ENCODE measurements around the gene NUP62.
A peak's percentile ranks its signal among the peaks of the same experiment; 100 is the strongest.

The NUP62 gene

DNA sequence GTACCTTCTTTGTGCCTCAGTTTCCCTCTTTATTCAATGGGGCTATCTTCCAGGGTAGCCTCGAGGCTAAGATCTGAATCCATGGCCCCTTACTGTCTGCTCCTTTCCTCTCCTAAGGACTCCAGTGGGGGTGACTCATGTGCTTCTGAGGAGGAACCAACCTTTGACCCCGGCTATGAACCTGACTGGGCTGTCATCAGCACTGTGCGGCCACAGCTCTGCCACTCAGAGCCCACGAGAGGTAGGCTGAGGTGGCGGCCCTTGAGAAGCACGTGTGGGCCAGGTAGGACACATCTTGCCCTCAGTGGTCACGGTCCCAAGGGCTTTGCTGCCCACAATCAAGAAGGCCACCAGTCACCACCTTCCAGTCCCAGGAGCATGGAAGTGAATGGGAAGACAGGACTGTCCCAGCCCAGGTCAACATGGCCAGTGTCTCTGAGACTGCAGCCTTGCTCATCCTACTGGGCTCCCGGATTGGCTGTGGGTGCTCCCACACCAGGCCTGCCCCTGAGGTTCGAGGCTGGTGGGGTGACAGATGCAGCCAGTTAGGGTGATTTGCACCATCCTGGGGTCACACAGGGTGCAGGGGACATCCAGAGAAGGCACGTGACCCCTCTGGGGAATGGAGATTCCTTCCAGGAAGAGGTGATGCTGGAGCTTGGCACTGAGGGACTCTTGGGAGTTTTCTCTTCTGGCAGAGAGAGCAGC lies 49.0 kb downstream of the NUP62 start:
- CTCF ChIA-PET, result no interaction called here
- no peak overlapping the region for H3K4me3 ChIP-seq (ENCODE audit: low read depth, low read length)
- TF ChIP-seq, protein P1, sequence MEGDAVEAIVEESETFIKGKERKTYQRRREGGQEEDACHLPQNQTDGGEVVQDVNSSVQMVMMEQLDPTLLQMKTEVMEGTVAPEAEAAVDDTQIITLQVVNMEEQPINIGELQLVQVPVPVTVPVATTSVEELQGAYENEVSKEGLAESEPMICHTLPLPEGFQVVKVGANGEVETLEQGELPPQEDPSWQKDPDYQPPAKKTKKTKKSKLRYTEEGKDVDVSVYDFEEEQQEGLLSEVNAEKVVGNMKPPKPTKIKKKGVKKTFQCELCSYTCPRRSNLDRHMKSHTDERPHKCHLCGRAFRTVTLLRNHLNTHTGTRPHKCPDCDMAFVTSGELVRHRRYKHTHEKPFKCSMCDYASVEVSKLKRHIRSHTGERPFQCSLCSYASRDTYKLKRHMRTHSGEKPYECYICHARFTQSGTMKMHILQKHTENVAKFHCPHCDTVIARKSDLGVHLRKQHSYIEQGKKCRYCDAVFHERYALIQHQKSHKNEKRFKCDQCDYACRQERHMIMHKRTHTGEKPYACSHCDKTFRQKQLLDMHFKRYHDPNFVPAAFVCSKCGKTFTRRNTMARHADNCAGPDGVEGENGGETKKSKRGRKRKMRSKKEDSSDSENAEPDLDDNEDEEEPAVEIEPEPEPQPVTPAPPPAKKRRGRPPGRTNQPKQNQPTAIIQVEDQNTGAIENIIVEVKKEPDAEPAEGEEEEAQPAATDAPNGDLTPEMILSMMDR (IDR thresholded peaks at IDR 0.05; ENCODE audit: insufficient read depth, low read length, missing control alignments), result no peak
- POLR2A ChIA-PET, result interaction anchor here (0.6 kb wide), 1 partner anchor 32 kb away, joined by 4 read pairs; no protein-coding TSS in a partner anchor
- no peak for DNase-seq (ENCODE audit: low read depth, low spot score)

DNA sequence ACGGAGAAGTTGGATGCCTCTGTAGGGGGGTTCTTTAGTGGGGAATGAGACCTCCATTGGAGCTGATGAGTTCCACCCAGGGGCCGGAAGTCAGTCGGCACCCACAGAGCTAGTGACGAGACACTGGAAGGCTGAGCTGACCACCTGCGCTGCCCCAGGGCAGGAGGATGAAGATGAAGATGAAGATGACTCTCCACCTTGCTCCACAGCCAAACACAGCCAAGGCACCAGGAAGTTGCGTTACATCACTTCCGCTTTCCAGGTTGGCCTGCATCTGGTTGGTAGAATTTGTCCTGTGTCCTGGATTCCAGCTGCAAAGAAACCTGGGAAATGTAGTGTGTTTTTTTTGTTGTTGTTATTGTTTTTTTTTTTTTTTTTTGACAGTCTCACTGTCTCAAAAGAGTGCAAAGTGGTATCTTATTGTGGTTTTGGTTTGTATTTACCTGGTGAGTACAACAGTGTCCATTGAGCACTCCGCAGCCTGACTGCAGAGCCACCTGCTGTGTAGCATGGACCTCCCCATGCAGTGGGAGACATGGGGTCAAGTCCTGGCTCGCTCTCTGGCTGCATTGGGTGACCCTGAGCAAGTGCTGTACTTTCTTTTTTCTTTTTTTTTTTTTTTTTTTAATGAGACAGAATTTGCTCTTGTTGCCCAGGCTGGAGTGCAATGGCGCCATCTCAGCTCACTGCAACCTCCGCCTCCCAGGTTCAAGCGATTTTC lies 49.9 kb downstream of the NUP62 start:
- ChIA-PET POLR2A (no interaction called here), CTCF (interaction anchor here (1.1 kb wide), 1 partner anchor 11 kb away, joined by 4 read pairs; no protein-coding TSS in a partner anchor)
- no peak overlapping the region for H3K4me3 ChIP-seq (ENCODE audit: low read depth, low read length)
- TF ChIP-seq, protein P1 (IDR thresholded peaks at IDR 0.05; ENCODE audit: insufficient read depth, low read length, missing control alignments), result no peak
- no peak for DNase-seq (ENCODE audit: low read depth, low spot score)

DNA sequence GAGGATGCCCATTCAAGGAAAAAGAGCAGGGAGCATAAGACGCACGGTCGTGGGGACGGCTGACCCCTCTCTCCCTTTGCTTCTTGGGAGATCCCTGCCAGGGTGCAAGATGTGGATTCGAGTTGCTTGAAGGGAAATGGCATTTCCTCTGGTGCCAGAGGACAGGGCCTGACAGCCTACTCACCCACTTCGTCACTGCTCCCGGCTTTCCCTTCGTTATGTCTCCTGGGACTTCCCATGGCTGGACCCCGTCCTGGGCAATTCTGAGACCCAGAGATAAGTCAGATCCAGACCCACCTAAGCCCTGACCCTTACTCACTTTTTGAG lies 50.6 kb downstream of the NUP62 start:
- ChIA-PET POLR2A (no interaction called here), CTCF (interaction anchor here (1.1 kb wide), 1 partner anchor 12 kb away, joined by 4 read pairs; no protein-coding TSS in a partner anchor)
- H3K4me3 ChIP-seq (ENCODE audit: low read depth, low read length), result peak overlapping the region; percentile 96
- no peak for DNase-seq (ENCODE audit: low read depth, low spot score)
- TF ChIP-seq, protein P1 (IDR thresholded peaks at IDR 0.05; ENCODE audit: insufficient read depth, low read length, missing control alignments), result no peak

DNA sequence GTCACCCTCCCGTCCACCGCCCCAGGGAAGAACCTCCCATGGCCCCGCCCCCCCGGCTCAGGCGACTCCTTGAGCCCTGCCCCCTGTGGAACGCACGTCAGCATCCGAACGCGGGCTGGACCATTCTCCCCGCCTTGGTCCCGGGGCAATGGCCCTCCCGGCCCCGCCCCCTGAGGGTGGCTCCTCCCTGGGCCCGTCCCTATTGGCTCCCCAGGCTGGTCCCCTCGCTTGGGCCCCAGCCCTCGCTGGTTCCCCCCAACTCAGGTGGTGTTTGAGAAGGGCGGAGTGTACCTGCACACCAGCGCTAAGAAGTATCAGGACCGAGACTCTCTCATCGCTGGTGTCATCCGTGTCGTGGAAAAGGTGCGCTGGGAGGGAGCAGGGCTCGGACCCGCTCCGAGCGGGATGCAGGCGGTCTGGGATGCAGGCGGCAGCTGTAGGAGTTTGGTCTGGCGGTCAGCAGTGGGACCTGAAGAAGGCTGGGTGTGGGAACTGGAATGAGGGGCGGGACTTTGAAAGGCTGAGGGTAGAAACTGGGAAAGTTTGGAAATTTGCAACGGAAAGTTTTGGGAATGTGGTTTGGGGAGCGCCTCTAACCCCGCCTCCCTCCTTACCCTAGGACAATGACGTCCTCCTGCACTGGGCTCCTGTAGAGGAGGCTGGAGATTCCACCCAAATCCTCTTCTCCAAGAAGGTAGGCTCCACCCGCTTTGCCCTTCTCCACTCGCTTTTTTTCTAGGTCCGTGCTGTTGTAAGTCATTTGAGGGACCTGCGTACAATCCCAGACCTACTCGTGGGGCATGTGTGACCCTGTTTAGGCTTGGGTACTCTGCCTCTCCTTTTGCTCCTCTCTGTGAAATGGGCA lies 51.2 kb downstream of the NUP62 start:
- peak overlapping the region; percentile 96 for H3K4me3 ChIP-seq (ENCODE audit: low read depth, low read length)
- TF ChIP-seq, protein P1 (IDR thresholded peaks at IDR 0.05; ENCODE audit: insufficient read depth, low read length, missing control alignments), result no peak
- CTCF ChIA-PET, result interaction anchor here (1.1 kb wide), 1 partner anchor 12 kb away, joined by 4 read pairs; no protein-coding TSS in a partner anchor
- DNase-seq (ENCODE audit: low read depth, low spot score), result peak; percentile 78
- POLR2A ChIA-PET, result interaction anchor here (1.2 to 1.6 kb wide), 2 partner anchors 23 to 27 kb away, joined by 3 to 5 read pairs; partner anchors contain the start of gene PTOV1

DNA sequence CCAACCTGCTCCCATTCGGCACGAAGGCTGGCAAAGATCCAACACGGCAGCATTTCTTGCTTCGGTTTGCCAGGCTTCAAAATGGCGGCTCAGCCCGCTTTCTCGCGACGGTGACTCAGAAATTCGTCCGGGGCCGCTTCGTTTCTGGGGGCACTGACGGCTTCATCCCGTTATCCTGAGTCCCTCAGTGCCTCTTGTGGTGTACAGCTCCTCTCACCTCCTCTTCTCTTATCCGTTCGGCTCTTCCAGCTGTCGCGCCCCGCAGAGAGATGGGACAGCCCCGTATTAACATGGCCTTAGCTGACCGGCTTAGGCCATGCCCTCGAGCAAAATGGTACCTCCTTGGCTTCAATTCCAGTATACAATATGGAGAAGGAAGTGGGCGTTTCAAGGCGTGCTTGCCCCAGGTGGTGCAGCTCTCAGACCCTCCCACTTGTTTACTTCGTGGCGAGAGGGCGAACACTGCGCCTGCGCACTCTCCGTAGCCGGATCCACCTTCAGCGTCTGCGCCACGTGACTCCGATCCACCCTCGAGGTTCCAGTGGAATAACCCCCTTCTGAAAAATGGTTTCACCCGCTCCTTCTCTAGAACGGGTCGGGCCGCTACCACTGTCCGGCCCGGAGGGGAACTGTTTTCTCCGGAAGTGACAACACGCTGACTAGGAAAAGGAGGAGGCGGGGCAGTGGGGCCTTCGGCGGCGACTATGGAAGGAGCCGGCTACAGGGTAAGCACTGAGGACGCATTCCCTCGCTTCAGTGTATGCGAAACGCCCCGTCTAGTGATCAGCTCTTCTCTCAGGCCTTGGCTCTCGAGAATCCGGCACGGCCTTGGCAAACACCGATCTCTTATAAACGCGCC lies 52.1 kb downstream of the NUP62 start, which contains the start of the genes AKT1S1 and TBC1D17:
AKT1S1 (minus strand) TSS at position 336 of the 859 bp plus-strand sequence. CDS start 4,060 bp downstream, outside the sequence.
TBC1D17 (plus strand) TSS at position 683 of the 859 bp plus-strand sequence; CDS start at position 705, 22 bp downstream.
- CTCF ChIA-PET, result no interaction called here
- TF ChIP-seq, protein P1 (IDR thresholded peaks at IDR 0.05; ENCODE audit: insufficient read depth, low read length, missing control alignments), result no peak
- peak within 1 kb of the TSS; percentile 100 for H3K4me3 ChIP-seq (ENCODE audit: low read depth, low read length)
- DNase-seq (ENCODE audit: low read depth, low spot score), result peak; percentile 100
- POLR2A ChIA-PET, result interaction anchor here (0.6 to 1.6 kb wide), 8 partner anchors 8 to 52 kb away, joined by 3 to 5 read pairs (median 3); partner anchors contain the start of genes ATF5, NUP62 and PTOV1
